HepG2 (cell line): Measurements from ENCODE around the gene TAMM41. TPM values are rescaled to one million over a fixed set of nuclear protein-coding genes. Genes with fewer than 3 reads are reported as not detected.

Experiments
- ARNTL ChIP-seq: sonication (generic); formaldehyde crosslinking; IDR thresholded peaks from 2 replicates; pipeline ENCODE4 v1.4.0; 2020; ENCODE audit warnings: mild to moderate bottlenecking, missing genetic modification reagents
- ATM ChIP-seq: fragments of 450-650 bp; IDR thresholded peaks from 2 replicates; pipeline ENCODE4 v1.7.1; 2017; ENCODE audit warnings: mild to moderate bottlenecking, borderline replicate concordance
- CAMTA2 ChIP-seq: sonication (generic); formaldehyde crosslinking; IDR thresholded peaks from 2 replicates; pipeline ENCODE4 v1.4.0; 2020; ENCODE audit warnings: mild to moderate bottlenecking, missing genetic modification reagents, borderline replicate concordance
- CHD2 ChIP-seq: IDR thresholded peaks from 2 replicates; pipeline ENCODE4 v1.6.1; 2011; ENCODE audit warnings: low read depth, low read length, improper control_type of control experiment
- CHD4 ChIP-seq: fragments of 200-600 bp; sonication (generic); IDR thresholded peaks from 2 replicates; pipeline ENCODE4 v1.7.0; 2017; ENCODE audit warnings: mild to moderate bottlenecking, low read length, borderline replicate concordance
- GLI4 ChIP-seq: sonication (generic); formaldehyde crosslinking; IDR thresholded peaks from 2 replicates; pipeline ENCODE4 v1.5.1; 2020; ENCODE audit warnings: missing genetic modification reagents, mild to moderate bottlenecking, moderate library complexity, borderline replicate concordance
- MTA3 ChIP-seq: sonication (generic); formaldehyde crosslinking; IDR thresholded peaks from 2 replicates; pipeline ENCODE4 v1.4.0; 2020; ENCODE audit warnings: missing genetic modification reagents
- SALL1 ChIP-seq: sonication (generic); formaldehyde crosslinking; IDR thresholded peaks from 2 replicates; pipeline ENCODE4 v1.8.0; 2022; ENCODE audit warnings: mild to moderate bottlenecking, missing genetic modification reagents
- SOX5 ChIP-seq: IDR thresholded peaks from 2 replicates; pipeline ENCODE4 v1.6.1; 2016; ENCODE audit warnings: borderline replicate concordance
- SSRP1 ChIP-seq: IDR thresholded peaks from 2 replicates; pipeline ENCODE4 v1.6.1; 2016; ENCODE audit warnings: control low read depth
- TBX2 ChIP-seq: sonication (generic); formaldehyde crosslinking; IDR thresholded peaks from 2 replicates; pipeline ENCODE4 v1.5.0; 2020; ENCODE audit warnings: missing genetic modification reagents, mild to moderate bottlenecking, borderline replicate concordance
- TBX3 ChIP-seq: fragments of 450-650 bp; IDR thresholded peaks from 2 replicates; pipeline ENCODE4 v1.6.1; 2017; ENCODE audit warnings: antibody characterized with exemption, mild to moderate bottlenecking, inconsistent platforms, borderline replicate concordance
- ZNF431 ChIP-seq: sonication (generic); formaldehyde crosslinking; IDR thresholded peaks from 2 replicates; pipeline ENCODE4 v1.9.0; 2022; ENCODE audit warnings: missing genetic modification reagents, low read depth, mild to moderate bottlenecking, borderline replicate concordance
- ZNF629 ChIP-seq: sonication (generic); formaldehyde crosslinking; conservative IDR thresholded peaks from 2 replicates; pipeline ENCODE4 v1.5.0; 2020; ENCODE audit warnings: missing genetic modification reagents
- ZNF672 ChIP-seq: sonication (generic); formaldehyde crosslinking; IDR thresholded peaks from 2 replicates; pipeline ENCODE4 v1.8.1; 2022; ENCODE audit warnings: missing genetic modification reagents
- ZNF746 ChIP-seq: sonication (generic); formaldehyde crosslinking; IDR thresholded peaks from 2 replicates; pipeline ENCODE4 v1.8.0; 2022; ENCODE audit warnings: mild to moderate bottlenecking, missing genetic modification reagents
- ZNF773 ChIP-seq: sonication (generic); formaldehyde crosslinking; IDR thresholded peaks from 2 replicates; pipeline ENCODE4 v1.4.0; 2020; ENCODE audit warnings: missing genetic modification reagents, borderline replicate concordance
- polyA plus RNA-seq, 8 experiments: library from polyadenylated mRNA; depleted of rRNA in 3 of 8; stranded (reverse) in 7 of 8; unstranded in 1 of 8; fragments of >200 nt; fragmentation: Illumina TruSeq in 4 of 8; extraction: Trizol in 4 of 8; gene quantifications; 2 replicates each; pipeline versions ENCODE4 v1.2.1 to v1.2.3, GENCODE V29; 2011 to 2016; ENCODE audit warnings: low read depth in 4 of 8, missing spikeins in 1 of 8, mixed read lengths in 1 of 8; ENCODE audit not compliant: insufficient read depth in 1 of 8
- total RNA-seq, 5 experiments: library from RNA; depleted of rRNA; stranded (reverse); fragments of >200 nt; fragmentation: Illumina TruSeq; extraction: Trizol; gene quantifications; 2 replicates each; pipeline ENCODE4 v1.2.3, GENCODE V29; 2016; ENCODE audit warnings: low read depth in 1 of 5
- TF ChIP-seq, protein P1 (sequence below): sonication (generic); formaldehyde crosslinking; IDR thresholded peaks from 2 replicates; pipeline ENCODE4 v1.4.0; 2020; ENCODE audit warnings: missing genetic modification reagents
- TF ChIP-seq, protein P2 (sequence below): sonication (generic); formaldehyde crosslinking; IDR thresholded peaks from 2 replicates; pipeline ENCODE4 v1.5.0; 2020; ENCODE audit warnings: missing genetic modification reagents
- TF ChIP-seq, protein P3 (sequence below): sonication (generic); formaldehyde crosslinking; IDR thresholded peaks from 2 replicates; pipeline ENCODE4 v1.8.1; 2023; ENCODE audit warnings: mild to moderate bottlenecking, moderate library complexity, missing genetic modification reagents
- TF ChIP-seq, protein P4 (sequence below): sonication (generic); formaldehyde crosslinking; conservative IDR thresholded peaks from 2 replicates; pipeline ENCODE4 v1.4.0; 2020; ENCODE audit warnings: missing genetic modification reagents
- TF ChIP-seq, protein P5 (sequence below): sonication (generic); formaldehyde crosslinking; IDR thresholded peaks from 2 replicates; pipeline ENCODE4 v1.4.0; 2020; ENCODE audit warnings: mild to moderate bottlenecking, missing genetic modification reagents

Gene TAMM41
- total and polyA plus RNA-seq, 2 of the 13 experiments (the other 11 are each of a cell fraction or from before 2014, with no cell fraction given): 9.9 to 12.2 TPM

DNA sequence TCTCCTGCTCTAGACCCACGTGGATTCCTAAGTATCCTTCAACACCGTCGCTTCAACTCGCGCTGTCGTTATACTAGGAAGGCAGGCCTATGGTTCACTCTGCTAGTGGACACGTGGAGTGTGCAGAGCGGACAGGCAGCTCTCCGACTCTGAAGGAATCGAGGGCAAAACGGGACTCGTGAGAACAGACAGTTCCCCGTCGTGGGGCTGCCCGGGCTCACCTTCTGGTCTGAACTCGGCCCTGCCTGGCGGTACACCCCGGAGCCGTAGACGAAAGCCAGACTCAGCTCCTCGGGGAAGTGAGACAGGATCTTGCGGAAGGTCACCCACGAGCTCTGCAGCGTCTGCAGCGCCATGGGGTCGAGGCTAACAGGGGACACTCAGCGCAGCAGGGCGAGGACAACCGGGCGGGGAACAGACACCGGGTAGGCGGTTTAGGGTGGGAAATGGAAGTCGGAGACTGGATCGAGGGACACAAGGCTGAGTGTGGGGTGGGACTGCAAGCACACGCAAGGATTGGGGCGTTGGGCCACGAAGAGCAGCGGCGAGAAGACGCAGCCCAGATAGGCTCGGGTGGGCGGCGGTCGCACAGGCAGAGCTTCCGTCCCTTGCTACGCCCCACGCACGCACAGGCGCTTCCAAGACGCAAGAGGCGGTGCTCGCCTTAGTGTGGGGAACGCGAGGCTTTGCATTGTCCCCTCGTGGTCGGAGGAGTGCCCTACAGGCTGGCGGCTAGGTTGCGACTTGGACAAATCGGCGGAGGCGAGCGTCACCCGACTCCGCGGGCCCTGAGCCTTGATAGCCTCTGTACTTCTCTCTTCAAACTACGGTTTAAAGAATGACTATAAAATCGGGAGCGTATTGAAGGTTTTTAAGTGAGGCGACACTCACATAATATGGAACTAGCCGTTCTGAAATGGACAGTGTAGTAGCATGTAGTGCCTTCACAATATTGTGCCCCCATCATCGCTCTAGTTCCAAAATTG, at the start of gene TAMM41 (continued):
- TF ChIP-seq CHD2 (peak; percentile 53; the same call in 1 of the 2 replicates), ZNF431 (CRISPR knock-in tag) (no peak), TBX2 (CRISPR knock-in tag) (peak; percentile 85), SOX5 (CRISPR knock-in tag) (peak; percentile 69), ZNF773 (peak; percentile 62; the same call in 1 of the 2 replicates), CHD4 (no peak), ARNTL (no peak), MTA3 (CRISPR knock-in tag) (no peak), ZNF629 (CRISPR knock-in tag) (0 out of 2 replicates have a peak, but pooled peaks have one; percentile 13), TBX3 (no peak), ZNF672 (CRISPR knock-in tag) (no peak), SSRP1 (CRISPR knock-in tag) (0 out of 2 replicates have a peak, but pooled peaks have one; percentile 61), ATM (no peak), SALL1 (CRISPR knock-in tag) (peak; percentile 94), GLI4 (peak; percentile 97; the same call in 1 of the 2 replicates), CAMTA2 (no peak; the same call in 1 of the 2 replicates), ZNF746 (CRISPR knock-in tag) (no peak)
- TF ChIP-seq, protein P1, sequence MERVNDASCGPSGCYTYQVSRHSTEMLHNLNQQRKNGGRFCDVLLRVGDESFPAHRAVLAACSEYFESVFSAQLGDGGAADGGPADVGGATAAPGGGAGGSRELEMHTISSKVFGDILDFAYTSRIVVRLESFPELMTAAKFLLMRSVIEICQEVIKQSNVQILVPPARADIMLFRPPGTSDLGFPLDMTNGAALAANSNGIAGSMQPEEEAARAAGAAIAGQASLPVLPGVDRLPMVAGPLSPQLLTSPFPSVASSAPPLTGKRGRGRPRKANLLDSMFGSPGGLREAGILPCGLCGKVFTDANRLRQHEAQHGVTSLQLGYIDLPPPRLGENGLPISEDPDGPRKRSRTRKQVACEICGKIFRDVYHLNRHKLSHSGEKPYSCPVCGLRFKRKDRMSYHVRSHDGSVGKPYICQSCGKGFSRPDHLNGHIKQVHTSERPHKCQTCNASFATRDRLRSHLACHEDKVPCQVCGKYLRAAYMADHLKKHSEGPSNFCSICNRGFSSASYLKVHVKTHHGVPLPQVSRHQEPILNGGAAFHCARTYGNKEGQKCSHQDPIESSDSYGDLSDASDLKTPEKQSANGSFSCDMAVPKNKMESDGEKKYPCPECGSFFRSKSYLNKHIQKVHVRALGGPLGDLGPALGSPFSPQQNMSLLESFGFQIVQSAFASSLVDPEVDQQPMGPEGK (CRISPR knock-in tag): no peak
- TF ChIP-seq, protein P2, sequence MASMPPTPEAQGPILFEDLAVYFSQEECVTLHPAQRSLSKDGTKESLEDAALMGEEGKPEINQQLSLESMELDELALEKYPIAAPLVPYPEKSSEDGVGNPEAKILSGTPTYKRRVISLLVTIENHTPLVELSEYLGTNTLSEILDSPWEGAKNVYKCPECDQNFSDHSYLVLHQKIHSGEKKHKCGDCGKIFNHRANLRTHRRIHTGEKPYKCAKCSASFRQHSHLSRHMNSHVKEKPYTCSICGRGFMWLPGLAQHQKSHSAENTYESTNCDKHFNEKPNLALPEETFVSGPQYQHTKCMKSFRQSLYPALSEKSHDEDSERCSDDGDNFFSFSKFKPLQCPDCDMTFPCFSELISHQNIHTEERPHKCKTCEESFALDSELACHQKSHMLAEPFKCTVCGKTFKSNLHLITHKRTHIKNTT: no peak
- TF ChIP-seq, protein P3, sequence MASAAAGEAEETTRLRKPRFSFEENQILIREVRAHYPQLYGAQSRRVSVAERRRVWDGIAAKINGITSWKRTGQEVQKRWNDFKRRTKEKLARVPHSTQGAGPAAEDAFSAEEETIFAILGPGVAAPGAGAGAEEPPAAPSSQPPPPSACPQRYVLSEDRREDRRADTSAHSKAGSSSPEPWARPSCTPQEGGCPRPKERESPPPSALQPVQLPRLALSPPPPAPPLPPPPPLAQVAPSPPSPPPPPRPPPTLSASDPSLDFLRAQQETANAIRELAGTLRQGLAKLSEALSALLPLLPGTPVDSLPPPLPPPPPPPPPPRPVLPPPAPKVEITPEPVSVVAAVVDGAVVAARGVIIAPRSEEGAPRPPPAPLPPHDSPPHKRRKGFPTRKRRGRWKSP (CRISPR knock-in tag): peak; percentile 61; the same call in 1 of the 2 replicates
- TF ChIP-seq, protein P4, sequence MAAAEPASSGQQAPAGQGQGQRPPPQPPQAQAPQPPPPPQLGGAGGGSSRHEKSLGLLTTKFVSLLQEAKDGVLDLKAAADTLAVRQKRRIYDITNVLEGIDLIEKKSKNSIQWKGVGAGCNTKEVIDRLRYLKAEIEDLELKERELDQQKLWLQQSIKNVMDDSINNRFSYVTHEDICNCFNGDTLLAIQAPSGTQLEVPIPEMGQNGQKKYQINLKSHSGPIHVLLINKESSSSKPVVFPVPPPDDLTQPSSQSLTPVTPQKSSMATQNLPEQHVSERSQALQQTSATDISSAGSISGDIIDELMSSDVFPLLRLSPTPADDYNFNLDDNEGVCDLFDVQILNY (CRISPR knock-in tag): no peak
- TF ChIP-seq, protein P5, sequence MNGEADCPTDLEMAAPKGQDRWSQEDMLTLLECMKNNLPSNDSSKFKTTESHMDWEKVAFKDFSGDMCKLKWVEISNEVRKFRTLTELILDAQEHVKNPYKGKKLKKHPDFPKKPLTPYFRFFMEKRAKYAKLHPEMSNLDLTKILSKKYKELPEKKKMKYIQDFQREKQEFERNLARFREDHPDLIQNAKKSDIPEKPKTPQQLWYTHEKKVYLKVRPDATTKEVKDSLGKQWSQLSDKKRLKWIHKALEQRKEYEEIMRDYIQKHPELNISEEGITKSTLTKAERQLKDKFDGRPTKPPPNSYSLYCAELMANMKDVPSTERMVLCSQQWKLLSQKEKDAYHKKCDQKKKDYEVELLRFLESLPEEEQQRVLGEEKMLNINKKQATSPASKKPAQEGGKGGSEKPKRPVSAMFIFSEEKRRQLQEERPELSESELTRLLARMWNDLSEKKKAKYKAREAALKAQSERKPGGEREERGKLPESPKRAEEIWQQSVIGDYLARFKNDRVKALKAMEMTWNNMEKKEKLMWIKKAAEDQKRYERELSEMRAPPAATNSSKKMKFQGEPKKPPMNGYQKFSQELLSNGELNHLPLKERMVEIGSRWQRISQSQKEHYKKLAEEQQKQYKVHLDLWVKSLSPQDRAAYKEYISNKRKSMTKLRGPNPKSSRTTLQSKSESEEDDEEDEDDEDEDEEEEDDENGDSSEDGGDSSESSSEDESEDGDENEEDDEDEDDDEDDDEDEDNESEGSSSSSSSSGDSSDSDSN (CRISPR knock-in tag): peak; percentile 82
